Fibroblast of lung (primary cell): ENCODE results near the gene NHLRC2. TPM values are rescaled to one million over a fixed set of nuclear protein-coding genes. Genes with fewer than 3 reads are reported as not detected.

Experiments
- DNase-seq, 2 donors: peaks; one replicate each; pipeline versions ENCODE4 v3.0.0 to v3.0.0-alpha.2; 2010; ENCODE audit warnings: low read depth in 2 of 2
- H2AFZ ChIP-seq: 2 replicates; pipeline ENCODE4 v1.5.1; 2012; ENCODE audit warnings: low read length, control low read depth, inconsistent platforms
- H3K27ac ChIP-seq: 2 replicates; pipeline ENCODE4 v1.5.1; 2011; ENCODE audit warnings: low read length, control low read depth; ENCODE audit not compliant: insufficient read depth
- H3K27me3 ChIP-seq: 2 replicates; pipeline ENCODE4 v1.5.1; 2011; ENCODE audit warnings: mild to moderate bottlenecking, low read length; ENCODE audit not compliant: control insufficient read depth, insufficient read depth
- H3K36me3 ChIP-seq: 2 replicates; pipeline ENCODE4 v1.5.1; 2011; ENCODE audit warnings: low read length; ENCODE audit not compliant: control insufficient read depth, insufficient read depth
- H3K4me1 ChIP-seq: 2 replicates; pipeline ENCODE4 v1.5.1; 2011; ENCODE audit warnings: low read length; ENCODE audit not compliant: control insufficient read depth, insufficient read depth; ENCODE audit errors: extremely low read depth
- H3K4me2 ChIP-seq: 2 replicates; pipeline ENCODE4 v1.5.1; 2011; ENCODE audit warnings: low read length, control low read depth; ENCODE audit not compliant: insufficient read depth; ENCODE audit errors: extremely low read depth
- H3K4me3 ChIP-seq, 4 experiments: fragments of 200-600 bp in 1 of 4; sonication (generic) in 1 of 4; replicated peaks in 1 of 4; 2 replicates each; pipeline ENCODE4 v1.5.1; 2011 to 2016; ENCODE audit warnings: low read length in 4 of 4, low read depth in 3 of 4, mild to moderate bottlenecking in 3 of 4, control low read depth in 2 of 4, inconsistent platforms in 1 of 4, mixed read lengths in 1 of 4; ENCODE audit not compliant: insufficient read depth in 1 of 4; ENCODE audit errors: control extremely low read depth in 1 of 4
- H3K79me2 ChIP-seq: 2 replicates; pipeline ENCODE4 v1.5.1; 2012; ENCODE audit warnings: mild to moderate bottlenecking, low read length, inconsistent platforms; ENCODE audit not compliant: control insufficient read depth, insufficient read depth
- H3K9ac ChIP-seq: 2 replicates; pipeline ENCODE4 v1.5.1; 2011; ENCODE audit warnings: mild to moderate bottlenecking, low read length, control low read depth; ENCODE audit not compliant: insufficient read depth
- H3K9me3 ChIP-seq: 2 replicates; pipeline ENCODE4 v1.5.1; 2012; ENCODE audit warnings: low read depth, low read length; ENCODE audit not compliant: control insufficient read depth, insufficient read depth
- H4K20me1 ChIP-seq: 2 replicates; pipeline ENCODE4 v1.5.1; 2011; ENCODE audit warnings: low read length; ENCODE audit not compliant: control insufficient read depth, insufficient read depth; ENCODE audit errors: extremely low read depth
- CTCF ChIP-seq, 2 donors: IDR thresholded peaks in 1 of 2; conservative IDR thresholded peaks in 1 of 2; 1 replicate in 1 of 2; 2 replicates in 1 of 2; pipeline ENCODE4 v1.5.1; 2011 to 2012; ENCODE audit warnings: low read length in 2 of 2, control low read depth in 1 of 2, inconsistent platforms in 1 of 2, low read depth in 1 of 2, mild to moderate bottlenecking in 1 of 2
- EZH2 ChIP-seq: IDR thresholded peaks from 2 replicates; pipeline ENCODE4 v1.5.1; 2012; ENCODE audit warnings: low read length, control low read depth, mild to moderate bottlenecking; ENCODE audit errors: missing control alignments
- polyA plus RNA-seq, 2 donors: library from polyadenylated mRNA; depleted of rRNA in 1 of 2; stranded (reverse) in 1 of 2; unstranded in 1 of 2; fragments of >200 nt; gene quantifications; 2 replicates each; pipeline ENCODE4 v1.2.1, GENCODE V29; 2011 to 2012; ENCODE audit warnings: missing spikeins in 1 of 2
- total RNA-seq: library from RNA; depleted of rRNA; stranded (reverse); fragments of >200 nt; gene quantifications from 2 replicates; pipeline ENCODE4 v1.2.1, GENCODE V29; 2014

NHLRC2 gene
- total and polyA plus RNA-seq, 2 donors (not counting 1 experiment from before 2014, with no cell fraction given): 10.1 to 11.9 TPM

DNA sequence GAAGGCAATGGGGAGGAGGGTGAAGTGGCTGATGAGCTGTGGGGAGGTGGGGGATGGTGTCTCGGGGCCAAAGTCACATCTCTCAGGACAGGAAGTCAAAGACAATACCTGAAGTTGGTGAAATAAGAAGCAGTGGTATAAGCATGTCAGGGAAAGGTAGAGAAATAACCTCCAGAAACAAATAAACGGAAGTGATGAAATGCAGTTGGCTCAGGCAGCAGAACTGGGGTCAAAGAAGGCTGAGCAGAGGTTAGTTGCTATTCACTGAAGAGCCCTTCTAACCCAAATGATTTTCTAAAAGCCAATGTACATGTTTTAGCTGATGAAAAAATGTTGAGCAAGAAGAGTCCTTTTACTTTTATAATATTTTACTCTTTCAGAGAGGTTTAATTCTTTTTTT lies 110.6 kb downstream of the NHLRC2 start:
- Histone ChIP-seq H3K79me2 (no peaks in the 10 kb centered on the region), H3K4me1 (no peaks in the 10 kb centered on the region), H3K9ac (no peak overlapping the region), H4K20me1 (no peaks in the 10 kb centered on the region), H3K27ac (no peak overlapping the region), H2AFZ (no peak overlapping the region), H3K9me3 (no peaks in the 10 kb centered on the region), H3K4me2 (no peak overlapping the region), H3K4me3 (no peak overlapping the region), H3K36me3 (no peaks in the 10 kb centered on the region), H3K27me3 (no peaks in the 10 kb centered on the region)
- TF ChIP-seq EZH2 (no peak), CTCF (conservative IDR thresholded peaks at IDR 0.05 in 1 of 2, IDR thresholded peaks at IDR 0.05 in 1 of 2; ENCODE audit: low read depth in 1 of 2, low read length in 2 of 2) (no peak)
- no peak for DNase-seq

DNA sequence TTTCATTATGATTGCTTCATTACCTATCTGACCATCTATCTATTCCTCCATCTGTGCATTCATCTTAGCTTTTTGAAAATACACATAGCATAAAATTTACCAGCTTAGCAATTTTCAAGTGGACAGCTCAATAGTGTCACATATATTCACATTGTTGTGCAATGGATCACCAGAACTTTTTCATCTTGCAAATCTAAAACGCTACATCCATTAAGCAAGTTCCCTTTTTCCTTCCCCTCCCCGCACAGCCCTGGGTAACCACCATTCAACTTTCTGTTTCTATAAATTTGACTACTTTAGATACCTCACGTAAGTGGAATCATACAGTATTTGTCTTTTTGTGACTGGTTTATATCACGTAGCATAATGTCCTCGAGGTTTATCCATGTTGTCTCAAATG lies 111.2 kb downstream of the NHLRC2 start:
- H3K9ac ChIP-seq: no peak overlapping the region
- no peaks in the 10 kb centered on the region for H3K27me3 ChIP-seq
- no peaks in the 10 kb centered on the region for H3K79me2 ChIP-seq
- H4K20me1 ChIP-seq: no peaks in the 10 kb centered on the region
- no peak overlapping the region for H3K4me3 ChIP-seq
- TF ChIP-seq CTCF (conservative IDR thresholded peaks at IDR 0.05 in 1 of 2, IDR thresholded peaks at IDR 0.05 in 1 of 2; ENCODE audit: low read depth in 1 of 2, low read length in 2 of 2) (no peak), EZH2 (no peak)
- no peak overlapping the region for H3K27ac ChIP-seq
- no peaks in the 10 kb centered on the region for H3K4me1 ChIP-seq
- no peak overlapping the region for H3K4me2 ChIP-seq
- no peak overlapping the region for H2AFZ ChIP-seq
- no peak for DNase-seq
- H3K9me3 ChIP-seq: no peaks in the 10 kb centered on the region
- H3K36me3 ChIP-seq: no peaks in the 10 kb centered on the region

Other genes with a start within 250 kb of the NHLRC2 start
- not detected in 2 replicates for gene NRAP, start 190.6 kb upstream of the NHLRC2 start, total RNA-seq
- gene NRAP, start 190.6 kb upstream of the NHLRC2 start, polyA plus RNA-seq: not detected in 2 replicates
- 23.1 and 28.9 TPM in 2 replicates for gene CASP7, start 174.7 kb upstream of the NHLRC2 start, total RNA-seq
- gene CASP7, start 174.7 kb upstream of the NHLRC2 start, polyA plus RNA-seq: 22.4 and 27.0 TPM in 2 replicates
- gene PLEKHS1, start 103.0 kb upstream of the NHLRC2 start, total RNA-seq: not detected in 2 replicates
- gene PLEKHS1, start 103.0 kb upstream of the NHLRC2 start, polyA plus RNA-seq: not detected in 2 replicates
- gene DCLRE1A, start 579 bp upstream of the NHLRC2 start, total RNA-seq: 8.7 and 9.4 TPM in 2 replicates
- gene DCLRE1A, start 579 bp upstream of the NHLRC2 start, polyA plus RNA-seq: 5.2 and 7.0 TPM in 2 replicates
- not detected in 2 replicates for gene ADRB1, start 189.2 kb downstream of the NHLRC2 start, total RNA-seq
- not detected in 2 replicates for gene ADRB1, start 189.2 kb downstream of the NHLRC2 start, polyA plus RNA-seq